GM21576 (cell line): ENCODE measurements around the gene EIF4B.
"Not testable (repeated sequence)": the region's sequence is repeated elsewhere in the genome, so short reads cannot be mapped to it uniquely, and the experiment has no call there.

Experiments used
- ATAC-seq: cut with Tn5 transposase; IDR thresholded peaks from one replicate; pipeline ENCODE4 v1.9.1; 2021; ENCODE audit warnings: mild to moderate bottlenecking, moderate library complexity; ENCODE audit not compliant: unreplicated experiment

Gene EIF4B, protein sequence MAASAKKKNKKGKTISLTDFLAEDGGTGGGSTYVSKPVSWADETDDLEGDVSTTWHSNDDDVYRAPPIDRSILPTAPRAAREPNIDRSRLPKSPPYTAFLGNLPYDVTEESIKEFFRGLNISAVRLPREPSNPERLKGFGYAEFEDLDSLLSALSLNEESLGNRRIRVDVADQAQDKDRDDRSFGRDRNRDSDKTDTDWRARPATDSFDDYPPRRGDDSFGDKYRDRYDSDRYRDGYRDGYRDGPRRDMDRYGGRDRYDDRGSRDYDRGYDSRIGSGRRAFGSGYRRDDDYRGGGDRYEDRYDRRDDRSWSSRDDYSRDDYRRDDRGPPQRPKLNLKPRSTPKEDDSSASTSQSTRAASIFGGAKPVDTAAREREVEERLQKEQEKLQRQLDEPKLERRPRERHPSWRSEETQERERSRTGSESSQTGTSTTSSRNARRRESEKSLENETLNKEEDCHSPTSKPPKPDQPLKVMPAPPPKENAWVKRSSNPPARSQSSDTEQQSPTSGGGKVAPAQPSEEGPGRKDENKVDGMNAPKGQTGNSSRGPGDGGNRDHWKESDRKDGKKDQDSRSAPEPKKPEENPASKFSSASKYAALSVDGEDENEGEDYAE

DNA sequence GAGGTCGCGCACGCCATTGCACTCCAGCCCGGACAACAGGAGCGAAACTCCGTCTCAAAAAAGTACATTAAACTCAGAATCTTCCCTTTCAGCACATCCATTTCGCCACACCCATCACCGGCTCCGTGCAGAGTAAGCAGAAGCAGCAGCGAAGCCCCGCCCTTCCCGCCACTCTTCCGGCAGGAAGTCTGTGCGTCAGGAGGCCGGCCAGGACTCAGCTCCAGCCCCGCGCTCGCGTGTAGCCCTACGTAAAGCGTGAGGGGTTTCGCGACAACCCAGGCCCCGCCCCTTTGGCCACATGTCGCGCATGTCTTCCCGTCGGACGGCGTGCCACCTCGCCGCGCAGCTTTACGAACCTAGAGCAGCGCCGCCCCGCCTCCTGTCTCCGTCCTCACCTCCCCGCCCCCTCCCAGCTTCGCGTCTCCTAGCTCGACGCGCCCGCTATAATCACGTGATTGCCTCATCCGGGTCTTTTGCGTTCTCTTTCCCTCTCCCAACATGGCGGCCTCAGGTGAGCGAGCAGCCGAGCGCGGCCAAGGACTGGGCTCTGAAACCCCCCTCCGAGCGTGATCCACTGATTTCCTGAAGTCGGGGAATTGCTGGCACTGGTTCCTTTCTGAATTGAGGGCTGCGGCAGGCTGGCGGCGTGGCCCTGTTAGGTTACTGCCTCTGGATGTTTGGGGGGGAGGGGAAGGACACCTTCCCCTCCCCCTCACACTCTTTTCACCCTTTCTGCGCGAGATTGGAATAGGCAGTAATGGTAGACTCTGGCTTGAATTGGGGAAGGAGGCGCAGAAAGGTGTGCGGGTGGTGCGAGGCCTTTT lies at the start of gene EIF4B:
Gene EIF4B, plus strand, starts transcription at position 471 of the 824 bp plus-strand sequence. Its CDS starts 28 bp downstream, at position 499.
- ATAC-seq = peak; percentile 95

DNA sequence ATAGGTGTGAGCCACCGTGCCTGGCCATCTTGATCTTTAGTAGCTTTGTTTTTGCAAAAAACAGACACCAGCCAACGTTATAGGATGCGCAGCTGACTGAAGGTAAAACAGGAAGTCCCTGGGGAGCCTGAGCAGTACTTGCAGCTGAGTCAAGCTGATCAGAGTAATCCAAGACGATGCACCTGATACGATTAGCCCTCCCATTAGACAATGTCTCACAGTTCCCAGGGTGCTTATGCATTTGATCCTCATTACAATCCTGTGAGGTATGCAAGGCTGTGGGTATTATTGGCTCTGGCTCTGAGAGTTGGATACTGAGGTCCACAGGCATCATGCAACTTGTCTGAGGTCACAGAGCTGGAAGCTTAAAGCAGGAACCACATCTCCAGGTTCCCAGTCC lies 49.3 kb upstream of the EIF4B start:
- no peak for ATAC-seq

DNA sequence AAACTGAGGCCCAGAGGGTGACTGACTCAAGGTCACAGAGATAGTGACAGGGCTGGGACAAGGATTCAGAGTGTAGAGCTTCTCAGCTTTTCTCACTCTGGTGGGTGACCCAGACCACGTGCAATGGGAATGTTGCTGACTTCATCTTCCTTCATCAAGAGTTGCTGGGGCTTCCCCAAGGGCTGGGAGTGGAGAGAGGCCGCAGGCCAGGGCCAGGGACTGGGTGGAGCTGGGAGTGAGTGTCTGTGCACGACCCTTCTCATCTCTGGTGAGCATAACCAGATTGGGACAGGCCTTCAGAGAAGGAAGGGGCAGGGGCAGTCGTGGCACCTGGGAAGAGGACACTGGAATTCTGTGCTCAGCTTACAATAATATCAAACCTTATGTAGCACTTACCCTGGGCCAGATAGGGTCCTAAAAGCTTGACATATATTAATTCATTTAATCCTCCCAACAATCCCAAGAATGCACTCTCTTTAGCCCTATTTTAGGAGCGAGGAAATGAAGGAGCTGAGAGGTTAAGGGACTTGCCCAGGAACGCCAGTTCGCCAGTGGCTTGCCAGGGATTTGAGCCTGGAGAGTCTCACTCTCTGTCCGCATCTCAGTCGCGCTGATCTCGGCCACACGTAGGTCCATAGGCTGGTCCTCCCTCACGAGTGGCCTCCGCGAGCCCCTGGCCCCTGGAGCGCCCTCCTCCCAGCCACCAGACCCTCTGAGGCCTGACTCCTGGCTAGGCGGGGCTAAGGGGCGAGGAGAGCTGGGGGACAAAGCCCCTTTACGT lies 41.5 kb upstream of the EIF4B start:
- no peak for ATAC-seq

DNA sequence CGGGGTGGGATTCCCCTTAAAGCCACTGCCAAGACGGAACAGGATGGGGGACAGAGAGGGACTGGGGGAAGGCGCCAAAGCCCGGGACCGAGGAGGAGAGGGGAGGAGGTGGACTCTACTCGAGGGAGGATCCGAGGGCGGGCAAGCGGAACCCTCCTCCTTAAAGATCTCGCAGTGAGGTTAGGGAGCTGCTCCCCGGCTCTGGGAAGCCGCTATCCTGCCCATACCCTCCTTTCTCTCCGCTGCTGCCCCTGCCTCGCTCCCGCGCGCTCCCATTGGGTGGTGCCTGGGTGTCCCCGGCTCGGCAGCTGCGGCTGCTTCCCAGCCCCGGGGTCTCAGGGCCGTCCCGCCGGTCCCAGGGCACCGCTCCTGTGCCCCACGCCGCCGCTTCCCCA lies 40.9 kb upstream of the EIF4B start:
- ATAC-seq = no peak

DNA sequence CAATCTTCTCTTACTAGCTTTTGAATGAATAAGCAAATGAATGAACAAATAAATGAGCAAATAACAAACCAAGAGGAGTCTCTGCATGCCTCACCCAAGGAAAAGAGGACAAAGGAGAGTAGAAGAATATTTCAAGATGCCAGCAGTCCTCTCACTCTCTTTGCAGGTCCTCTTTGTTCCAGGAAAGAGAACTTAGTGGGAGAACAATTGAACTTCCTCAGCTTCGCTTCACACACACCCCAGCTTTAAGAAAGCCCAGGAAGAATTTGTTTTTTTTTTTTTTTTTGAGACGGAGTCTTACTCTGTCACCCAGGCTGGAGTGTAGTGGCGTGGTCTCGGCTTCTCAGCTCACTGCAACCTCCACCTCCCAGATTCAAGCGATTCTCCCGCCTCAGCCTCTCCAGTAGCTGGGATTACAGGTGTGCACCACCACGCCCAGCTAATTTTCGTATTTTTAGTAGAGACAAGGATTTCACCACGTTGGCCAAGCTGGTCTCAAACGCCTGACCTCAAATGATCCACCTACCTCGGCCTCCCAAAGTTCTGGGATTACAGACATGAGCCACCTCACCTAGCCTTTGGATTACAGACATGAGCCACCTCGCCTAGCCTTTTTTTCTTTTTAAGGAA lies 37.0 kb upstream of the EIF4B start:
- no peak for ATAC-seq

DNA sequence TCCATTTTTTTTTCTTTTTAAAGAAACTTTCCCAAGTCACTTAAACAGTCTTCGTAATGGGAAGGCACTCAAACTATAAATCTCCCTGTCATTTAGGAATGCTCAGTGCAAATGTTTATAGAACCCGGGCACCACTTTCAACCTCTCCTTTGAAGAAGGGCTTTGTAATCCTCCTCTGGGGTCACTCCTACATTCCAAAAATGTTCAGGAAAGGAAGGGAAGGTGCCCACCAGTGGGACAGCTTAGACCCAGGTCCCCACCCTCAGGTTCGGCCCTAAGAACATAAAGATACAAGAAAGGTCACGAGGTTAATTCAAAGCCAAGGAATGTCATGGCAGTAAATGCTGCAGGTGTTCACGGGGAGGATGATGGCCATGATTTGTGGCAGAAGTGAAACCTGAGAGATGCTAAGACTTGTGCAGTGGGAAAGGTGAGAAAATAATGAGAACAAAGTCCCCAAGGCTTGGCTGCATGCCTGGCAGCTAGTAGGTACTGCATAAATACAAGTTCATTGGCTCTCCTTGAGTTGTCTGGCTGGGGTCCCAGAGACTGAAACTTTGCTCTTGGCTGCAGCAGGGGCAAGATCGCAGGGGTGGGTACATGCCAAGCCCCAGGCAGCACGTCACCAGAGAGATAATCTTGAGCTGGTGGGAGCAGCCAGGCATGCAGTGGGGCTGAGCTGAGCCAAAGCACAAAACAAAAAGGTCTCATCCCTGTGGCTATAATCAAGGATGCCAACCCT lies 36.3 kb upstream of the EIF4B start:
- ATAC-seq = no peak

DNA sequence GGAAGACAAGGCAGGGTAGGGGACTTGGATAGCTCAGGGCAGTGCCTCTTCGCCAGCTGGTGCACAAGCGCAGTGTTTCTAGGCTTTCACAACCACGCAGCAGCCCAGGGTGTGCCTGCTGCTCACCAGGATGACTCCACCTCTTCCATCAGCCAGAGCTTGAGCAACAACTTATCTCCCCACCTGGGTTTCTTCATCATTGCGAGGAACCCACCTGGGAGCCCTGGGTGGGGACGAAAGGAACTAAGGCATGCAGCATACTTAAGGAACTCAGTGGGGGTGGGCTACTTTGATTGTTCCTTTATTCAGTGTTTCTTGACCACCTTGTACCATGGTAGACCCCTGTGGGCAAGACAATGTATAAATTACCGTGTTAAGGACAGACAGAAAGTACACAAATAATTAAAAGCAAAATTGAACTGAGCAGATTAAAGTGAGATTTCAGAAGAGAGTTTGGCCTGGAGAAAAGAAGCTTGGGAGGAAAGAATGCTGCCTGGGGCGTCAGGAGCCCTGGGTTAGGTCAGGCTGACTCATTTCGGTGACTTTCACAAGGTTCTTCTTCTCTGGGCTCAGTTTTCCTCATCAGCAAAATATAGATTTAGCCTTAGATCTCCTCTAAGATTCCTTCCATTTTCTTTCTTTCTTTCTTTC lies 34.5 kb upstream of the EIF4B start:
- no peak for ATAC-seq

DNA sequence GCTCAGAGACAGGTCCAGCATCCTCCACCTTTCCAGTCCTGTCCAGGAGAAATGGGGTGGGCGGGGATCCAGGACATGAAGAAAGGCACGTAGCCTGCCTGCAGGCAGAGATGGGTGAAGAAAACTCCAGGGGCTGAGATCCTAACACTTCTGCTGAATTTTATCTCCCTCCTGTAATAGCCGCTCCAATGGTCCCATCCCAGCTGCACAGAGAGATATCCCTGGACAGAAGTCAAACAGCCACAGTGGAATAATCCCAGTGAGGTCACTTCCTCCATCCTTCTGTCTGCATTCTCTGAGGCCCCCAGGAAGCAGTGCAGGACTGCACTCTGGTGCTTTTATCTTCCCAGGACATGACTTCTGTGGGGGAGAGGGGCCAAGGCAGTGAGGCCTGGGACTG lies 31.1 kb upstream of the EIF4B start:
- ATAC-seq = no peak

DNA sequence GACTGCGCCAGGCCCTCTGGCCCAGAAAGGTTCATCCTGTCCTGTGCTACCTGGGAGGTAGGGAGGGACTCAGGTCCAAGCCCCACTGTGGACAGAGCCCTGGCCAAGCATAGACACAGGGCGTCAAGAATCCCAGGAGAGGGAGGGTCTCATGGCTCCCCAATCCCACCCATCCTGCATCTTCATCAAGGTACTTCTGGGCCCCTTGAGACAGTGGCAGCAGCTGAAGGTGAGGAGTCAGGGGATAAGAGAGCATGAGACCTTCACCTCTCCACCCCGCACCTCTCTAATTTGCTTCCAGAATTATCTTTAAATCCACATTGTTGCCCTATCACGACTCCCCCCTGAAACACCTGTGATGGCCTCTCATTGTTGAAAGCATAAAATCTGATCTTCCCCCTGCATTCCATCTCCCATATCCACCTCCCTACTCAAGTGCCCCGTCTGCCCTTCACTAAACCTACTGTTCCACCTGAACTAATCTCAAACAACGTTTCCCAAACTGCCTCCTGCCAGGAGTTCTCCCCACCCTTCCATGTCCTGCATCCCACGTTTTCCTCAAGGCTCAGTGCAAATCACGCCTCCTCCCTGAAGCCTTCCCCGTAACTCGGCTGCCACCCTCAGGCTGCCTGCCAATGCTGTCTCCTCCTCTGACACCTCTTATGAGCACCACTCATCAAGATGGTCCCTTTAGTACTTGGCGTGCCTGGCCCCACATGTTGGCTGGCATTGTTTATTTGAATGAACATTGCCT lies 30.3 kb upstream of the EIF4B start:
- no peak for ATAC-seq

DNA sequence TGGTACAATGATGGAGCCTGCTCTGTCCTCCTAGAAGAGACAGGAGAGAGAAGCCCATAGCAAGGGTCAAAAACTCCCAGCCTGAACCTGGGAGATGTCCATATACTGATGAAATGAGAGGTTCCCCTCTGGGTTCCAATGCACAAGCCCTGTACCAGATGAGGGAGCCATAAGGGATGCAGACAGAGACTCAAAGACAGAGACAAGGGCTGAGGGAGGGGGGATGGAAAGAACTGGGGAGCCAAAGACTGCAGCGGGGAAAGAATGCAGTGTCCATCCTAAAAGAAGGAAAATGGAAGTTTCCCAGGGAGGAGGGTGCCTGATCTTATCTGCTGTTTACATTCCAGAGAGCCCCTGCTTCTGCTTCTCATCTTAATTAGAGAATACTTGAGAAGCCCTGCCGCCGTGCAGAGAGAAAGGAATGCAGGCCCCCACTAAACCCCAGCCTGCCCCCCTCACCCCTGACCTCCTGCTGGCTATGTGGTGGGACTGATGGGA lies 29.6 kb upstream of the EIF4B start:
- no peak for ATAC-seq

DNA sequence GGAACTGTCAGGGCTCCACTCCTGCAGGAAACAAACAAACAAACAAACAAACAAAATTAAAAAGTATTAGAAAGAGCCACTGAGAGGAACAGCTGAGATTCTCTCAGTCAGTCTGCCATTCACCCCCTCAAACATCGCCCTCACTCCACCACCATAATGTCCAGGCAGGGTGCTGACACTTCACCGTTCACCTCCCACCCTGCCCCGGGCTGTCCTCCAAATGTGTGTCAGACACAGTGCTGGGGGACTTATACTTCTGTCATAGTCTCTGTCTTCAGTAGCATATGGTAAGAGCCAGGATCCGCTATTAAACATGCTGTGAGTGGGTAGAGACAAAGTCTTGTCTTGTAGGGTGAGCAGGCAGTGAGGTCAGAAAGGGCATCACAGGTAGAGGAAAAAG lies 29.1 kb upstream of the EIF4B start:
- no peak for ATAC-seq

DNA sequence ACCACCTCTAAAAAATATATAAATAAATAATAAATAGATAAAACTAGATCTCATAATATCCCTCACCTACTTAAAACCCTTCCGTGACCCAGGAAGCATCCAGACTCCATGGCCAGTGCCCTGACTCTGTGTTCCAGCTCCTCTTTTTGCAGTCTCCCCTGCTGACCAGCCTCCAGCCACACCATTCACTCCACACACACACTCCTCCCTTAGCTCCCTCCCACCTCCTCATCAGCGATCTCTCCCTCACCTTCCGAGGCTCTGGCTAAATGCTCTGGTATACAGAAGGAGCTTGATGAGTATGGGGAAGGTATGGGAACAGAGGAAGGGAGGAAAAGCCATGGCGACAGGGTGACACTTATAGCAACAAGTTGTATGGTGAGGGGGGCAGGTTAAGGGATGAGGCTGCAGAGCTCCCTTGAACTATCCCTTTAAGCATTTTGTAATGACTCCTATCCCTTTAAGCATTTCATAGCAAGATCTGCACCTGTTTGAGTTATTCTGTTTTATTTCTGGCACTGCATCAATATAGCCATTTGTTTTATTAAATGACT lies 26.1 kb upstream of the EIF4B start:
- no peak for ATAC-seq

DNA sequence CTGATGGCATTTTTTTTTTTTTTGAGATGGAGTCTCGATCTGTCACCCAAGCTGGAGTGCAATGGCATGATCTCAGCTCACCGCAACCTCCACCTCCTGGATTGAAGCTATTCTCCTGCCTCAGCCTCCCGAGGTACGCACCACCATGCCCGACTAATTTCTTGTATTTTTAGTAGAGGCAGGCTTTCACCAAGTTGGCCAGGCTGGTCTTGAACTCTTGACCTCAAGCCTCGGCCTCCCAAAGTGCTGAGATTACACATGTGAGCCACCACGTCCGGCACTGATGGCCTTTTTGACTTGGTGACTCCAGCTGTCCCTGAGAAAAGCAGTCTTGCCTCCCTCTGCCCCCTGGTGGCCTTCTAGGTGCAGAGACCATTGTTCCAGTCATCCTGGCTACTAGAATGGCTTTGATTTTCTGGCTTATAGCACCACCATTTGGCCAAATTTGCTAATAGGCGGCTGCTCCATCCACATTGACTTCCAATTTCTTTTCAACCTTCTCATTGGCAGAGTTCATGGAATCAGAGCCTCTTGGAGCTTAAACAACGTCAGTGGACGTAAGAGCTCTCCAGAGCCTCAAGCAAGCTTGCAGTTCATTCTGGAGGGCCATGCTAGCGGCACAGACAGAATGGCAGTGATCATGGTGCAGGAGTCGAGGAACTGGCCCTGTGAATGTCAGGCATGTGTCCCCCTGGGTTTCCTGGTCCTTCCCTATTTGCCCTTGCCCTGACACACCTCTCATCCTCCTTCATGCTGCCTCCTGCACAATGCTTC lies 25.4 kb upstream of the EIF4B start:
- ATAC-seq = peak; percentile 71

DNA sequence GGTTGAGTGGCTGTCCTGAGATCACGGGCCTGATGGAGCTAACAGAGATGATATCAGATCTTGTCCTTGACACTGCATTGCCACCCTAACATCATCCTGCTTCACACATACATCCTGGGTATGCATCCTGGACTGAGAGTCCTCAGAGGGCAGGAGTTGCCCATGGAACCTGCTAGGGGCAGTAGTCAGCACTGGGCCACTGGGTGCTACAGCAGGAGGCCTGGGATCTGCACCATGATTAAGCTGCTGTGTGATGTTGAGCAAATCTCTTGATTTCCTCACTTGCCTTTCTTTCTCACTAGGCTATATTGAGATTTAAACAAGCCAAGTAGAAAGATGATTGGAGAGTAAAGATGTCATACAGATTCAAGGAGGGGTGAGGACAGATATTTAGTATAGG lies 22.1 kb upstream of the EIF4B start:
- no peak for ATAC-seq

DNA sequence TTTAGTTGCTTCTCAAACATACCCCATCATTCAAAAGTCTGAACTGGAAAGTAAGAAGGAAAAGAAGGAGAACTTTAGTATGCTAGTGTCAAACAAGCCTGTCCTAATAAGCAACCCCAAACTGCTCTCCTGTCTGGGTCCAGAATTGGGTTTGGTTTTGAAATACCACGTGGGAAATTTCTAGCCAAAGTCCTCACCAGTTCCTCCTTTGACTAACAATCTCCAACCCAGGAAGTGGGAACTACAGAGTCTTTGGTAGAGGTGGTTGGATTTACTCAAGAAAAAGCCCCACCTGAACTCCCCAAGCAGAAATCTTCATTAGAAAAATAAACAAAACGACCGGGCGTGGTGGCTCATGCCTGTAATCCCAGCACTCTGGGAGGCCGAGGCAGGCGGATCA lies 17.4 kb upstream of the EIF4B start:
- no peak for ATAC-seq

DNA sequence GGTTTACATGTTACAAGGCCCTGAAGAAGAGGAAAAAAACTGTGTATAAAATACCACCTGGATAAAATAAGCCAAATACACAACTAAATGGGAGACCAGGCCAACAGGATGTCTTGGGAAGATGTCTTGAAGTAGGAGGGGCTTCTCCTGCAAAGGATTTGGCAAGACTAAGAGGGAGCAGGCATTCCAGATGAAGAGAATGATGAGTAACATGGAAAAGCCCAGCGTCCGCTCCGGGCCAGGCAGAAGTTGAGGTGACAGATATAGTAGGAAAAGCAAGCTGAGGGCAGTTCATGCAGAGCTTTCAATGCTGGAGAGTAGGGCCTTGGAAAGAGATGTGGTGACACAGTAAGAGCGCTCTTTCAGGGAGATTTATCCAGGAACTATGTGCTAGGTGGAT lies 16.1 kb upstream of the EIF4B start:
- ATAC-seq = no peak

DNA sequence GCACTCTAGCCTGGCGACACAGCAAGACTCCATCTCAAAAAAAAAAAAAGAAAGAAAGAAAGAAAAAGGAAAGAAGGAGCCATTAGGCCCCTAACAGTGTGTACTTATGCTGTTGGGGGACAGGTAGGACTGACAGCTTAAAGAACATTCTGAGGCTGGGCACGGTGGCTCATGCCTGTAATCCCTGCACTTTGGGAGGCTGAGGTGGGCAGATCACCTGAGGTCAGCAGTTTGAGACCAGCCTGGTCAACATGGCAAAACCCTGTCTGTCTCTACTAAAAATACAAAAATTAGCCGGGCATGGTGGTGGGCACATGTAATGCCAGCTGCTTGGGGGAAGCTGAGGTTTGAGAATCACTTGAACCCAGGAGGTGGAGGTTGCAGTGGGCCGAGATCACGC lies 14.0 kb upstream of the EIF4B start:
- not testable (repeated sequence) for ATAC-seq
